HG03442 (cell line): ENCODE results near the gene MAB21L1.

ENCODE experiments used
- ATAC-seq: cut with Tn5 transposase; IDR thresholded peaks from one replicate; pipeline ENCODE4 v1.9.1; 2021; ENCODE audit warnings: mild to moderate bottlenecking, moderate library complexity; ENCODE audit not compliant: unreplicated experiment

Gene MAB21L1

GRCh38 chr13:35449821-35450220 is 26.7 kb downstream of the MAB21L1 start:
- no peak for ATAC-seq

DNA sequence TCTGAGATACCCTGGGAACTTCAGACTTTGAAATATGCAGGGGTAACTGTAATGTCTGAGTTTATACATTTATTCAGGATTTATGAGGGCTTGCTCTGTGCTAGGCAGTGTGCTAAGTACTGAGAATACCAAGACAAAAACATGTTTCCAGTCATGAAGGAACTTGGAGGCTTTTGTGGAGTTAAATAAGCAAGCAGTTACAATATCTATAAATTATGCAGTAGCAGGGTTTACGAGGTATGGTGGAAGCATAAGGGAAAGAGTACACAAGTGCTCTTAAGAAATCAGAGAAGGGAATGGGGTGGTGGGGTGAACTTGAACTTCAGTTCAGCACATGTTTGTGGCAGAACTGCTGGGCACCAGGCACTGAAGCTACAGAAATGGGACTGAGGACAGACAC is 28.0 kb downstream of the MAB21L1 start:
- ATAC-seq = no peak
